SK-N-SH treated with all-trans-retinoic acid at 6 μM for 48 hours (cell line): ENCODE measurements around the gene NTM.

Experiments used
- CREB5 ChIP-seq: fragments of 250-450 bp; sonication (Bioruptor Pico); IDR thresholded peaks from 2 replicates; pipeline ENCODE4 v1.5.1; 2020; ENCODE audit warnings: low read depth, mild to moderate bottlenecking, moderate library complexity
- ISL1 ChIP-seq: fragments of 250-450 bp; sonication (Bioruptor Pico); IDR thresholded peaks from 2 replicates; pipeline ENCODE4 v2.1.2; 2022; ENCODE audit warnings: mild to moderate bottlenecking, moderate library complexity

GRCh38 chr11:131912134-131912533 is 541.7 kb downstream of the NTM start:
- no peak for TF ChIP-seq ISL1
- no peak for TF ChIP-seq CREB5 (CRISPR knock-in tag)
